Erythroblast (primary cell): ENCODE results near the gene NEK8.
"Not testable (repeated sequence)": the region's sequence is repeated elsewhere in the genome, so short reads cannot be mapped to it uniquely, and the experiment has no call there.

Source experiments
- DNase-seq, 2 experiments: peaks; one replicate each; lab custom pipeline; 2025; lab: John Stamatoyannopoulos, UW
- GATA1 ChIP-seq: IDR thresholded peaks from 2 replicates; pipeline ENCODE4 v1.6.1; 2011; ENCODE audit warnings: low read depth, mild to moderate bottlenecking, control low read depth, low read length, moderate library complexity
- POLR2A ChIP-seq: IDR thresholded peaks from 2 replicates; pipeline ENCODE4 v1.6.1; 2011; ENCODE audit warnings: mild to moderate bottlenecking, low read length

NEK8 gene

GRCh38 chr17:28765038-28765437, 36.5 kb downstream of the NEK8 start:
- DNase-seq = no peak
- TF ChIP-seq POLR2A (no peak), GATA1 (no peak)

- TF ChIP-seq POLR2A (no peak), GATA1 (no peak)
- no peak for DNase-seq
These were observed 45.1 kb downstream of the NEK8 start for GRCh38 chr17:28773736-28774135.

GRCh38 chr17:28774206-28774605, 45.6 kb downstream of the NEK8 start:
- no peak for DNase-seq
- no peak for TF ChIP-seq POLR2A
- TF ChIP-seq GATA1 = no peak

GRCh38 chr17:28777178-28777577, 48.6 kb downstream of the NEK8 start:
- DNase-seq = no peak
- TF ChIP-seq GATA1 (no peak), POLR2A (no peak)

- not testable (repeated sequence) for DNase-seq
These were observed 51.0 kb downstream of the NEK8 start for GRCh38 chr17:28779601-28780000.

- TF ChIP-seq GATA1 (no peak), POLR2A (no peak)
- no peak for DNase-seq
These were observed 54.6 kb downstream of the NEK8 start for GRCh38 chr17:28783161-28783560.

GRCh38 chr17:28788100-28788499, 59.5 kb downstream of the NEK8 start:
- no peak for DNase-seq
- no peak for TF ChIP-seq GATA1
- no peak for TF ChIP-seq POLR2A
